GM18861 (cell line): ENCODE results near the gene HLA-DMB.

Source experiments
- ATAC-seq: cut with Tn5 transposase; IDR thresholded peaks from one replicate; pipeline ENCODE4 v1.9.1; 2021; ENCODE audit not compliant: unreplicated experiment

HLA-DMB gene

DNA sequence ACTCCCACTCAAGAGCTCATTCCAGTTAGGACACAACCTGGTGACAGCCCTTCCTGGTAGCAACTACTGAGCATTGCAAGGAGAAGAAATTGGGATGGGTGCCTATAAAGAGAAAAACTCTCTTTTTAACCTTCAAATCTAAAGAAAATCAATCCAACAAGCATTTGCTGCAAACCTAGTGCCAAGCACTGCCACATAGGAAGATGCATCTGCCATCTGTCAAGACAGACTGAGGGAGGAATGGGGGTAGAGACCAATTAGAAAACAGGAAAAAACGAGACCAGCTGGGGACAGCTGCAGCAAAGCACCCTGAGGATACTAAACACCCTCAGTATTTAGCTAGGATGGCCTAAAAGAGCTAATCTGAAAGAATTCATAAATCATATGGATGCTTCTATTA is 27.9 kb downstream of the HLA-DMB start:
- no peak for ATAC-seq

DNA sequence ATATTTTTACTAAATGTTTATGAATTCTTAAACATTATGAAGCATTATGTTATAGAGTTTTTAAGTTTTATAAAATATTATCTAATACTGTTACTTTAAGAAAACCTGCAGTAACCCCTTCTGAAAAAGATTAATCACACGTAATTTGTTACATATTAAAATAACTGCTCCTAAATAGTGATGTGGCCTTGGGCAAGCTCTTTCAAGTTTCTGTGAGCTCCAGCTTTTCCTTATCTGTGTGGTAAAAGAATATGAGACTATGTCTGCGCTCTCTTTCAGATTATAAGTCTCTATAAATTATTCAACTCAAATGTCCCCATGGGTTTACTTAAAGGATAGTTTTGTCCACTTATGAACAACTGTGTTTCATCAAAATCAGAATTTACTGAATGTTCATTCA is 31.9 kb downstream of the HLA-DMB start:
- no peak for ATAC-seq

DNA sequence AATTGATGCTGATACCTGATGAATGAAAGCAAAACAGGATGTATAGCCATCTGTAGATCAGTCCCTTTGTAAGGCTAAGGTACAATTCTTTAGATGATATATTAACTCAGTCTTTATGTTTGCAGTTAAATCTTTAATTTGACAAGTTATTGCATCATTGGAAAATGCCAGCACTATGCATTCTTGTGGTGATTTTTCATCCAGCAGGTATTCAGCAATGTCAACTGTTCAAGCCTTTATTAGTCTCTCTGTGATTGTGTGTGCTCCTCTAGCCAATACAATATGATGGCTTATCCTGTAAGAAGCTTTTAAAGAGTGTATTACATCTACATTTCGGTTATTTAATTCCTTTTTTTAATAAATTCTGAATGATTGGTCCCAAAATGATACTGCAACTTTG is 34.3 kb downstream of the HLA-DMB start:
- ATAC-seq: no peak

- no peak for ATAC-seq
Measured at GRCh38 chr6:32905078-32905477, 35.8 kb downstream of the HLA-DMB start.

DNA sequence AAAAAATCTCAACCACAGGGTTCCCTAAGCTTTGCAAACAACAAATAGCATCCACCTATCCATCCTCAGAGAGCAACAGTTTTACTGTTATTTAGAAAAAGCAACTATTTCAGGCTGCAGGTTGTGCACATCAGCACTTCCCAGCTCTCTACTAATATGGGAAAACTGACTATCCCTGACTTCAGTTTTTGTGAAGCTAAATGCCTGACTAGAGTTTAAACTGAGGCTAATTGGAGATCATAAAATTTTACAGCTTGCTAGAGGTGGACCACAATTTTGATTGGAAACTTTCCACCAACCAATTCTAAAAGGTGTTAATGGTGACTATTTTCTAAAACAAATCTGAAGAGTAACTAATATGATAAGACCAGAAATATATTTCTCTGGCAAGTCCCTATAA is 36.9 kb downstream of the HLA-DMB start:
- no peak for ATAC-seq

GRCh38 chr6:32895006-32895345 is 45.9 kb downstream of the HLA-DMB start:
- ATAC-seq: no peak

- peak; percentile 97 for ATAC-seq
Measured at GRCh38 chr6:32894085-32895005, 46.5 kb downstream of the HLA-DMB start.

DNA sequence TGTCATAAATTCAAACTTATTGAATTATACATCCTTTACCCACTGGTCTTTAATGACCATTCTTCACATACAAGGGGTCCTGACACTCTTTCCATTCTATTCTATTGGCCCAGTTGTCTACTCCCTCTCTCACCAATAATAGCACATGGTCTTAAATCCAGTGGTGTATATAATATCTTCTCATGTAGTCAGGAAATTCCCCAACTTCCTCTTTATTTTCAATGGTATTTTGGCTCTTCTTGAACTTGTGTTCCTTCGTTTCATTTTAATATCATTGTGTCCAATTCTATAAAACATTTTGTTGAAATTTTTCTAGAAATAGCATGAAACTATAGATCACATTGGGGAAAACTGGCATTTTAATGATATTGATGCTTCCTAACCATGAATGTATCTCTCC is 50.0 kb downstream of the HLA-DMB start:
- ATAC-seq: no peak

DNA sequence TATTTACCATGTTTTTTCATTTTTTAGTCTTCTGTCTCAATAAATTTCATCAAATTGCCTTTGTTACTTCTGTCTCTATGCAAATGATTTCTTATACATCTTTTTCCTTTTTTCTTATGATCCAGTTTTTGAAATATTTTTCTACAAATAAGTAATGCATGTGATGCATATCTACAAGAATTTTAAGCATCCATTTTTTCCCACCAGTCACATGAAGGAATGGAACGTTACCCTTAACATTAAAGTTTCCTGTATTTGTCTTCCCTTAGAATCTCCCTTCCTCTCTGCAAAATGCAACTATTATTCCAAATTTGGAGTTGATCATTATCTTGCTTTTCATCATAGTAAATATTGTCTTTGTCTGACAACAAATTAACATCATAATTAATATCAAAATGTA is 51.3 kb downstream of the HLA-DMB start:
- ATAC-seq: no peak

GRCh38 chr6:32888576-32888975 is 52.3 kb downstream of the HLA-DMB start:
- no peak for ATAC-seq

- ATAC-seq: no peak
Measured at GRCh38 chr6:32887616-32888015, 53.2 kb downstream of the HLA-DMB start.

DNA sequence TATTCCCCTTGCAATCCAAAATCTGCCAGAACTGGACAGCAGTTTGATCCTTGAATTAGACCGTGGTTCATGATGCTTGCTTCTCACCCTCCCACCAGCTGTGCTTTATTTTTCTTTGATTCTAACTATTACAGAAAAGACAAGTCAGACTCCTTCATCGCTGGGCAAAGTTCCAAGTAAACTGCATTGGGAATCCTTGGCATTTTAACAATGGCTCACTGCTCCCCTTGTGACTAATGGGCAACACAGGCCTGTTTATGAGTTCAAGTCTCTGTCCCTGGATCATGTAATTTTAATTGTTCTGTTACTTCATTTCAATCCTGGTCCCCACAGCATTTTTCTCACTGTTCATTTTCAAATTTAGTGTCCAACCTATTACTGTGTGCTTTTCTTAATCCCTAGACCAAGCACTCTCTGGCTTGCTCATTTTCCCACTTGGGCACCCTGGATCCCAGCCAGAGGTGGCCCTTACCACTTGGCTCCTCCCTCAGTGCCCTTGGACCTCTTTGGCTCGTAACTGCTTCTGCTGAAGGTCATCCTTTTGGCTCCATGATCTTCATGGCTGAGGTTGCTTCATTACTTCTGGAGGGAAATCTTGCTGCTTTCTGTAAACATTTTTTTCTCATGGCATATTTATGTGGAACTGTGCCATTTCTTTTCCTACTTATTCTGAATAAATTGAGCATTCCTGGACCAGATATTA is 54.0 kb downstream of the HLA-DMB start:
- no peak for ATAC-seq

- ATAC-seq: no peak
Measured at GRCh38 chr6:32885698-32886286, 55.0 kb downstream of the HLA-DMB start.
